GM18508 (cell line): ENCODE data around the gene ELP2.
"Not testable (repeated sequence)": the region's sequence is repeated elsewhere in the genome, so short reads cannot be mapped to it uniquely, and the experiment has no call there.

Experiments used
- ATAC-seq: cut with Tn5 transposase; IDR thresholded peaks from one replicate; pipeline ENCODE4 v1.9.1; 2021; ENCODE audit warnings: moderate number of reproducible peaks; ENCODE audit not compliant: insufficient read depth, unreplicated experiment

ELP2 gene

DNA sequence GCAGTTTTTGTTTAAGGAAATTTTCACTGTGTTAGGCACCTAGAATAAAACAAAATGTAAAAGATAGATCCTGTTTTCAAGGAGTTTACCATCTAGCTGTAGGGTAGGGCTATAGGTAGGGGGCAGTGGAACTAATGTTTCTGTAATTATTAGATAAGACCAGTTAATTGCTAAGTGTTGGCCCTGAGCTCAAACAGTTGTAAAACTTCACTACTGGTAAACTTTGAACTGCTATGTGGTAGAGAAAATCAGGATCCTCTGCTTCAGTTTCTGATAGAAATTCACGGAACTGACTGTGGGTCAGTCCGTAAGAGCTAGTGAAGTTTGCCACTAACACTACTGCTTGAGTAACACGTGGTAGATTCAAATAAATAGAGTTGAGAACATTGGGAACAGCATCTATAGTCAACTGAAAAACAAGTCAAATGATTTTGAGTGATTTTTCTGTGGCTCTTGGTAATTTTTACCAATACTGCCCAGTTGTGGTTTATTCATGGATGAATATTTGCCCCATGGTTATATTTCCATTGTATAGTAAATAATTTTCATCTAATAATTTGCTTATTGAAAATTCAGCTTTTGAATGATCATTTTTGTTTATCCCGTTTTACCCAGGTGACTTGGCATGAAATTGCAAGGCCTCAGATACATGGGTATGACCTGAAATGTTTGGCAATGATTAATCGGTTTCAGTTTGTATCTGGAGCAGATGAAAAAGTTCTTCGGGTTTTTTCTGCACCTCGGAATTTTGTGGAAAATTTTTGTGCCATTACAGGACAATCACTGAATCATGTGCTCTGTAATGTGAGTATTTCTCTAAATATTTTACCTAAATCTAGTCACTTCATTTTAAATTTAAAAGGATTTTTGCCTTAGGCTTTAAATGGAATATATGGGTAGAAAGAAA lies 26.4 kb downstream of the ELP2 start:
- ATAC-seq, result no peak

DNA sequence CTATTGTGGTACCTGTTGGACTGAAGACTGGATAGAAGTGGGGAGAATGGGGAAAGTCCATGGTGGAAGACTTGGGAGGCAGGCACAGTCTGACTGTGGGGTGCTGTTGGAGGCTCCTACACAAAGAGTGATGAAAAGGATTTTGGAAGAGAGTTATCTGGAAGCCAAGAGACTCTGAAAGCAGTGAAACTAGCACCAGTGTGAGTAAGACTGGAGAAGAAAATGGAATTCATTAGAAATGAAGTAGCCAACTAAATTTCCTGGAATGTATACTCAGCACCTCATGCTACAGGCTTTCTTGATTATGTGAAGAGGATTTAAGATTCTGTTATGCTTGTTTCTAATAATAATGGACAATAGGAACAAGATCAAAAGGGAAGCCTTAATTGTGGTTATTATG lies 27.7 kb downstream of the ELP2 start:
- ATAC-seq, result no peak

DNA sequence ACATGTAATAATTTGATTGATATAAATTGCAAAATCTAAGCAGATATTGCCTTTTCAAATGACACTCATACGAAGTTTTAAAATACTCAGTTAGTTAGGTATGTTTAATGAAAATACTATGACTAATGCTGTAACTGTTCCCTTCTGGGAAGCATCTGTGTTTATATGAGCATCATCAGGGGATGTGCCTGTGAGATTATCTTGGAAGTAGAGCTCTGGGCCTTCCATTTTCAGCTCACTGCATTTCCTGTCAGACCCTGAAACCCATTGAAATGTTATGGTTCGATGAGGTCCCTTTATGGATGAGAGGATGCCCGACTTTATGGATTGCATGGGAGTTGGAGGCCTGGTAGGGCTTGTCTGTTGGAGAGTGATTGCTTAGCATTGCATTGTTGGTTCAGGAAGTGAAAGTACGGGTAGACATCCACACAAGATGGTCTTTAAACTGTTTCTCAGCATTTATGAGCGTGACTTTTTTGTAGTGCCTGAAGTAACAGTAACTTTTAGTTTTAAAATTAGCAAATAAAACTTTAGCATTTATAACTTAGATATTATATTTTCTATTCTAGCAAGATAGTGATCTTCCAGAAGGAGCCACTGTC lies 28.7 kb downstream of the ELP2 start:
- ATAC-seq, result no peak

DNA sequence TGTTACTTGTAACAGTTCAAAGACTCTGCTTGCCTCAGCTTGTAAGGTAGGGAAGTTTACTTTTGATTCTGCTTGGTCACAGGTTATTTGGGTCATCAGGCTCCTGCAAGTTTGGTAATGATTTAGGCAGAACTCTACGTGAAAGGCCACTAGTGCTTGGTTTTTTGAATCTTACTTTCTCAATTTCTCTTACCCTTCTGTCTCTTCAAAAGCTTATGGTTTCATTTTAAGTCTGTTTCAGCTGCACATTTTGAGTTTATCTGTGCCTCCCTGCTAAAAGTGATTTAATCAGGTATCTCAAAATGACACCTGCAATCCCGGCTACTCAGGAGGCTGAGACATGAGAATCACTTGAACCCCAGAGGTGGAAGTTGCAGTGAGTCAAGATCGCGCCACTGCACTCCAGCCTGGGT lies 31.3 kb downstream of the ELP2 start:
- no peak for ATAC-seq

DNA sequence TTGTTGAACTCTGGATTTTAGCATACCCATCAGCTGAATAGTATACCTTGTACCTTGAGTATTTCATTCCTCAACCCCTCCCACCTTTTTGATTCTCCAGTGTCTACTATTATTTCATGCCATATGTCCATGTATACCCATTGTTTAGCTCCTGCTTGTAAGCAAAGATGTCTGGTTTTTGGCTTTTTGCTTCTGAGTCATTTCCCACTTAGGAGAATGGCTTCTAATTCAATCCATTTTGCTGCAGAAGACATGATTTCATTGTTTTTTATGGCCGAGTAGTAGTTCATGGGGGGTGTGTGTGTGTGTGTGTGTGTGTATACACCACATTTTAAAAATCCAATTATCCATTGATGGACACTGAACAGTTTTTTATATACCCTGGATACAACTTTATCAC lies 33.3 kb downstream of the ELP2 start:
- no peak for ATAC-seq

DNA sequence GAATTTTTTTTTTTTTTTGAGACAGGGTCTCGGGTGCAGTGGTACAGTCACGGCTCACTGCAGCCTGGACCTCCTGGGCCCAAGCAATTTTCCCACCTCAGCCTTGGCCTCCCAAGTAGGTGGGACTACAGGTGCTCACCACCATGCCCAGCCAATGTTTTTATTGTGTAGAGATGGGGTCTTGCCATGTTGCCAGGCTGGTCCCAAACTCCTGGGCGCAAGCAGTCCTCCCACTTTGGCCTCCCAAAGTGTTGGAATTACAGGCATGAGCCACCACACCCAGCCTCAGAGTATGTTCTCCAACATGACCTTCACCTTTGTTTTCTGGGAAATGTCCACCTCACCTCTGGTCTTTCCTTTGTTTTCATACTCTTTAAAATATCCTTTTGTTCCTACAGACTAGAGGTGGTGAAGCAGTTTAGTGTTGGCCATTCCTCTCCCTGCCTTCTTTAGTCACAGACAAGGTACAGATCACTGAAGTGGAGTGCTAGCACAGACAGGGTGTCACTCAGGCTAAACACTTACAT lies 38.1 kb downstream of the ELP2 start:
- ATAC-seq, result no peak

DNA sequence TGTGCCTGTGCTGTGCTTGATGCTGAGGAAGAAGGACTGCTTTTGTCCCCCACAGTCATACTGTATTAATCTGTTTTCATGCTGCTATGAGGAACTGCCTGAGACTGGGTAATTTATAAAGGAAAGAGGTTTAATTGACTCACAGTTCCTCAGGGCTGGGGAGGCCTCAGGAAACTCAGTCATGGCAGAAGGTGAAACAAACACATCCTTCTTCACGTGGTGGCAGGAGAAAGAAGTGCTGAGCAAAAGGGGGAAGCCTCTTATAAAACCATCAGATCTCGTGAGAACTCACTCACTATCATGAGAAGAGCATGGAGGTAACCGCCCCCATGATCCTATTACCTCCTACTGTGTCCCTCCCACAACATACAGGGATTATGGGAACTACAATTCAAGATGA lies 38.6 kb downstream of the ELP2 start:
- not testable (repeated sequence) for ATAC-seq

DNA sequence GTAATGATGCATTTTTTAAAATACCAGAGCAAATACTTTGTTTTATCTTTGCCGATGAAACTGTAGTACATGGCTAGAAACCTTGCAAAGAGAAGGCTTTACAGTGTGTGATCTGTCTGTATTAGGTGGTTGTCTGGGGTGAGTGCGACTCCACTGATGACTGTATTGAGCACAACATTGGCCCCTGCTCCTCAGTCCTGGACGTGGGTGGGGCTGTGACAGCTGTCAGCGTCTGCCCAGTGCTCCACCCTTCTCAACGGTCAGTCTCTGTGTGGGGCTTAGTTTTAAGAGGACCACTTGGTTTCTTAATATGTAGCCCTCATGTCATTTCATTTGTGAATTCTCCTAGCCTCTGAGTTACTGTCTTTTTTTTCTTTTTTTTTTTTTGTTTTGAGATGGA lies 40.2 kb downstream of the ELP2 start:
- ATAC-seq, result no peak

DNA sequence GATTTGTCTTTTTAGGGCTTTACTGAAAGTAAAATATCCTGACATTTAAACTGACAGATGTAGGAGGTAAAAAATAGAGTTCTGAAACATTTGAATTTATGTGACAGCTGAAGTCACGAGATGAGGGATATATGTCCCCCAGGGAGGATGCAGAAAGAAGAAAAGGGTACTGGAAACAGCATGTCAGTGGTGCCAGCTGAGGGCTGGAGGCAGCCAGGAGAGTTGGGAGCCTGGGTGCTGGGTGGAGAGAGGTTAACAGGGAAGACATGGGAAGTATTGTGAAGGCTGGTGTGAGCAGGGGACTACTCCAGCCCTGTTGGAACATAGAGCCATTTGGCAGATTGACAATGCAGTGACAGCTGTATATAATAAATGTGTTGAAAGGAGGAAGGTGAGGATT lies 45.8 kb downstream of the ELP2 start:
- ATAC-seq, result no peak

DNA sequence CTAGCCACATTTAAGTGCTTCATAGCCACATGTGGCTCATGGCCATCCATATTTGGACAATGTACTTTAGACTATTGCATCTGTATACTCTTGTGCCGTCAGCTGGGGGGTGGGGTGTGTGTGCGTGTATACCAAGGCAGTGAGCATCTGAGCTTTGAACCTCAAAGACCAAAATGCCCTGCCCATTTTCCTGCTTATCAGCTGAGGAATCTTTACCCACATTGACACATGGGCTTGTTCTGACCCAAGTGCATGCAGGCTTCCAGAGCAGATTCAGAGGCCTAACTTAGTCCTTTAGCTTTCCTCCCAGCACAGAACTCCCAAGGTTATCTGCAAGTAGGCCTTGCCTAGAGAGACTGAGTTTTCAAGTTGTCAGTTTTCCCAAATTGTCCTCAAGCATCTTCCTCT lies 46.5 kb downstream of the ELP2 start:
- ATAC-seq, result no peak

DNA sequence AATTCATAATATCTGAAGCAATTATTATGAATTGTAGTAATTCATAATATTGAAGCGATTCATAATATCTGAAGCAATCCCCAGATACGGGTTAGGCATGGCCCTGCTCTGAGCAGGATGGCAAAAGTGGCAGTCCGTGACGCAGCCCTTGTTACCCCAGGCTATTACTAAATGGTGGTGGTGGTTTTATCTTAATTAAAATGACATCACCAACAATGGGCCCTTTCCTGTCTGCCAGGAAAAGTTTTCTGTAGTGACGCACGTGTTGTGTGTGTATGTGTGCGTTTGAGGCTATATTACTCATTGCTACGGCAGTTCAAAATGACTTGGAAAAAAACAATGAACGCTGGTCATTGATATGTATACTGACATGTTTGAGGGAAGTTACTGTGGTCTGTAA lies 47.0 kb downstream of the ELP2 start:
- no peak for ATAC-seq

DNA sequence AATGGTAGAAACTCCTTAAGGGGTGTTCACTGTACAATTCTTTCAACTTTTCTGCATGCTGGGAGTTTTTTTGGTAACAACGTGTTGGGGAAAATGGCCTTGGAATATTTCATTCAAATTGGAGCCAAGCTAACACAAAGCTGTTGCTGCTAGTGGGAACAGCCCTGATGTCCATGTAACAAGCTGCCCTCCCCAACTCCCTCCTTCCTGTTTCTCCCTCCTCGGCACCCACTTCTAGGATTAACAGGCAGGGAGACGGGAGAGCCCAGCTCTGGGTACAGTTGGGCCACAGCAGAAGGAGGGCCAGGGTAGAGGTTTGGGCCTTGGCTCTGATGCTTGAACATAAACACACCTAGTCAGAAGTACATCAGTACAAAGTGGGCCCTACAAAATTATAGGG lies 48.2 kb downstream of the ELP2 start:
- no peak for ATAC-seq

DNA sequence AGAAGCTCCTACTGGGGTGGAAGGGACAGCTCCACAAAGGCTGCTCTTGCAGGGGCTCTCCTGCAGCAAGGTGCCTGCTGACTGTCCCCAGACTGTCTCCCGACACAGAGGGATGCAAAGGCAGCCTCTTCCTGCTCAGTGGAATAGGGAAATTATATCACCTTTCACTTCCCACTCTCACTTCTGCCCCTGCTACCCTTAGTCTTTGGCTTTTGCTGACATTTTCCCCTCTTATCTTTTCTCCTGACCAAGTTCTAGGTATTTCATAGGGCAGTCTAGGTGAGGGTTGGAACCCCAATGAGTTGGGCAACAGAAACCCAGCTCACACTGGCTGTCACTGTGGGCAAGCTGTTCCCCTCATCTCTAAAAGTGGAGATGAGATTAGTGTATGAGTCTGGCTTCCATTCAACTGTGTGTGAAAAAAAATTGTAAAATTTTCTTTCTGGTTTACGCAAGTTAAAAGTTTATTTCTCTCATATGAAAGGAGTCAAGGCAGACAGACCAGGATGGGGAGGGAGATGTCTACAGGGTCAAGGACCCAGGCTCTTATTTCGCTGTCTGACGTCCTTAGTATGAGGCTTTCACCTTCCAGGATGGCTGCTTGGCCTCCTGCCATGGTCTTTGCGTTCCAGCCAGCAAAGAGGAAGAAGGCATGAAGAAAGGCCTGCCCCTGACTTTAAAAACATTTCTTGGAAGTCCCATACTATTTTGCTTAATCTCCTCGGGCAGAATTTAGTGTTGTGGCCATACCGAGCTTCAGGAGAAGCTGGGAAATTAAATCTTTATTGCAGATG lies 50.1 kb downstream of the ELP2 start:
- ATAC-seq, result no peak

DNA sequence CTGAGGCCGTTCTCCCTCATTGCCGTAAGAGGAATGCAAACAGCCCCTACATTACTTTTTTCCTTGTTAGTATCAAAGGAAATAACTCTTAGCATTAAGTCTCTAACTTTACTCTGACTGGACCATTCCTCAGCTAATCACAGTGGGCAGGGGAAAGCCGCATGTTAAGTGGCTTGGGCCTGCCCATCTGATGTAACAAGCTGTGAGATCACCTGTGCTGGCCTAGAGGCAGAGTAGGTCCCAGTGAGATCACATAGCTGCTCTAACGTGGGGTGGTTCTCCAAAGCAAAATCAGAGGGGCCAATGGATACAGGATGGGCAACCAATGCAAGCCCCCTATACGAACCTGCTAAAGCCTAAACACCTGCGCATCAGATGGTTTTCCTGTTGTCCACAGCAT lies 51.7 kb downstream of the ELP2 start:
- ATAC-seq, result no peak

DNA sequence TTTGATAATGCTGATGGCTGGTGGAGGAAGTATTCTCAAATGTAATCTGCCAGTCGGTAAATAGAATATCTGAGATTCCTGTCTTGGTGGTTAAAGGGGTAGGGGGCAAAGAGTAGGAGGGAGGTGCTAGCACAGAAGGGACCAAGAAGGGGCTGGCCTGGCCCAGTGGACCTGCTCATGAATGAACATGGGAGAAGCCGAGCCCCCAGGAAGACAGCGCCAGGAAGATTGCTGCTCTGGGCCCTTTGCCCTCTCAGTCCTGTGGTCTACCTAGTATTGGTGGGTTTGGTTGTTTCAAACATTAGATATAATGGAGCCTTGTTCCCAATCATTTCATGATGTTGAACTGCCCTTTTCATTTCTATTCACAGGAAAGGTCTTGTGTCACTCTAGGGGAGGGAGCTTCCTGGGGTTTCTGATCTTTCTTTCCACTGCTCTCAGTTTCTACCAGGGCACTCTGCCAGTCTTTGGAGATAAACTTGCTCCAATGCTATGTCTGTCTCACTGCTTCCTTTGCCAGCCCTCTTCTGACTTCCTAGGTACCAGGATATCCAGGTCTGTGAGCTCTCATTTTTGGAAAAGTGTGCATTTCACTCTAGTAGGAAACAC lies 52.3 kb downstream of the ELP2 start:
- ATAC-seq, result no peak

DNA sequence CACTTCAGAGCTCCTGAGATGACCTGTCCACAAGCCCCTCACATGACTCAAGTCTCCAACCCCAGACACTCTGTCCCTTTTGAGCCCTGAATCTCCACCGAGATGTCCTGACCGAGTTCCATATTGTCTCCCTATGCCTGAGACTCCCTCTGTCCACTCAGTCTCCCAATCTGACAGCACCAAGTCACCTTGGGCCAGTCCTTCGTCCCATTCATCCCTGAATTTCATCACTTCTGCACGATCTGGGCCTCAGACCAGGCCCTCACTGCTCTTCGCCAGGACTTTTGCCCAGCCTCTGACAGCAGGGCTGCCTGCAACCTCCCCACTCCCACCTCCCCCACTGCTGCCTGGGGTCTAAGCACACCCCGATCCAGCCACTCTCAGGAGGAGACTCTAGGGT lies 53.3 kb downstream of the ELP2 start:
- ATAC-seq, result no peak

DNA sequence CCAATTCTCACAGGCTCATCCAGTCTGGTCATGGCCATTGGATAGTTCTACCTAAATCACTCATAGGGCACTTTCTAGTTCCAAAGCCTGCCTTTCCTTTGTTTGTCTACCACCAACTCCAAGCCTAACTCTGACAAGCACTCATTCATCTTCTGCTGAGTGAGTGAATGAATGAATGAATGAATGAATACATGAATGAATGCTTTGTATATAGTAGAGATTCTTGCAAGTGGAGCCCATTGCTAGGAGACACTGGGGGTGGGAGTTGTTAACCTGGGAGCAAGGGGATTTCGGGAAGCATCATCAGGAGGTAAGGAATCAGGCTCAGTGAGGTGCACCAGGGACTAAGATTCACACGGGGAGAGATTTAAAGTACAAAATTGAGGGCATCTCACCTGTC lies 54.3 kb downstream of the ELP2 start:
- ATAC-seq, result no peak

DNA sequence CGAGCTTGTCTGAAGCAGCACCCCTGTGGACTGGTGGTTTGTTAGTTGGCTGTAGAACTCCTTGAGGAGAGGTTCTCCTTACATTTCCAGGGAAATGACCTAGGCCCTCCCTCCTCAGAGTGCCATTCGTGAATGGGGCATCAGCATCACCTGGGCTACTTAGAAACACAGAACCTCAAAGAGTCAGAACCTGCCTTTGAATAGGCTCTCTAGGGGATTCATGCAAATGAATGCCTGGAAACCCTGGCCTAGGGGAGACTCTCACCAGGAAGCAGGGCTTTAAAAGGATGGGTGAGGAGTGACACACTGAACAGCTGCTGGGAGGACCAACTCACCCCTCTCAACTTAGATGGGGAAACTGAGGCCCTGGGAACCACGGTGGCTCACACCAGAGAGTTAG lies 55.5 kb downstream of the ELP2 start:
- no peak for ATAC-seq

DNA sequence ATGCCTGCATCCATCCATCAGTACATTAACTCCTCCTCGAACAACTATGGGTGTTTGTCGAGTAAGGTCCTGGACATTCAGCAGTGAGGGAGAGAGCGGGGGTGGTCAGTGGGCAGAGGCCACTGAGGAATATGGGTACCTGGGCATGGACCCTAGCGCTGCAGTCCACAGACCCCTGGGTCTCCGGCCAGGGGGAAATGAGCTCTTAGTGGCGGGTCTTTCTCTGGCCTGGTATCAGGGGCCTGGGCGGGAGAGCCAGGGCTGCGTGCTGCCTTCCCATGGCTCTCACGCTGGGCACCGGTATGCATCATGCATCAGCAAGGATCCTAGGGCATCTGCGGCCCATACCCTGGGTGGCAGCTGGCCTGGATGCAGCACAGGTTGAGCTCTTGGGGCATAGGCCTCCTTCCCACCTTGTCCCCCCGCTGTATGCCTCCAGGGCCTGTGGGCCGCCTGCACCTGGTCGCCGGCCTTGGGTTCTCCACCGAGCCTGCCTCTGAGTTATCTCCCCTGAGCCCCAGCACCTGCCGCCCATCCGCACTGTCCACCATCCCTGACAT lies 56.3 kb downstream of the ELP2 start:
- no peak for ATAC-seq

DNA sequence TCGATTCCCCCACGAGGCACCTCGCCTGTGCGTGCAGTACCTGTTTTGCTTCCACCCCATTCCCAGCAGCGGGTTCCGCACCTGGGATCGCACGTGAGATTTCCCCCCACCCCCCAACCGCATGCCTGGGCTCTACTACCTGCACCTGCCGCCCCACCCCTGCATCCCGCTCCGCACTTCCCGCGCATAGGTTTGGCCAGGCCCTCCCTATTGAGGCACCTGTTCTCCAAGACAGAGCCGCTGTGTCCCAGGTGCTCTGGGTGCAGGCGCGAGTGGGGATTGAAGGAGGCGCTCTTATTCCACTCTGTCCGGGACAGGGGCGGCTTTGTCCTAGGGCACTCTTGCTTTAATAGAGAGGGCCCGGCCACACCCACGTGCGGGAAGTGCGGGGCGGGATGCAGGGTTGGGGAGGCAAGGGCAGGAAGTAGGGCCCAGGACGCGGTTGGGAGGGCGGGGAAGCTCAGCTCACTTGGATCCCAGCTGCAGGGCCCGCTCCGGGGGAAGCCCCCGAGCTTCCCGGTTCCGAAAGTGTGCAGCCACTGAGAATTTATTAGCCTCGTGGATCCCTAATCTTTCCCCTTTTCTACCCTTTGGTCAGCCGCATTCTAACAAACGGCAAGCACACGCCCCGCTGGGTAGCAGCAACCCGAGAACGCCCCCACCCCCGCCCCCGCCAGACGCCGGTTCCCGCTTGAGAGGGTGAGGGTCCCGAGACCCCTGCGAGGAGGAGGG lies 56.9 kb downstream of the ELP2 start:
- ATAC-seq, result no peak
